Cardiac septum (tissue), 1 donor: Measurements from ENCODE around the gene STARD4. TPM values are rescaled to one million over a fixed set of nuclear protein-coding genes. Genes with fewer than 3 reads are reported as not detected.
A peak's percentile ranks its signal among the peaks of the same experiment; 100 is the strongest.

Experiments
- DNase-seq: peaks from one replicate; pipeline ENCODE4 v3.0.0-alpha.2; 2020; ENCODE audit warnings: low spot score
- intact Hi-C: fragments of 100-400 bp; cut with DNase I; formaldehyde crosslinking; loops from one replicate; pipeline ENCODE4 v1.14.0; 2022
- total RNA-seq: library from RNA; stranded (reverse); fragmentation: NEBNext Ultra II Directional; extraction: Animal tissue kit (Norgen Biotek cat#: 25700); gene quantifications from one replicate; pipeline ENCODE4 v1.2.1, GENCODE V29; 2021
- donor health status: DM: no; HTN: no; CAD: no.

Gene STARD4
- total RNA-seq, 1 donor from 2014 or later, result 11.7 TPM

GRCh38 chr5:111532886-111533582 is 20.7 kb upstream of the STARD4 start:
- DNase-seq, result no peak
- intact Hi-C loops, result loop anchor here (5.0 kb wide), 1 partner anchor 224 kb away; the partner anchor contains the start of gene NREP

DNA sequence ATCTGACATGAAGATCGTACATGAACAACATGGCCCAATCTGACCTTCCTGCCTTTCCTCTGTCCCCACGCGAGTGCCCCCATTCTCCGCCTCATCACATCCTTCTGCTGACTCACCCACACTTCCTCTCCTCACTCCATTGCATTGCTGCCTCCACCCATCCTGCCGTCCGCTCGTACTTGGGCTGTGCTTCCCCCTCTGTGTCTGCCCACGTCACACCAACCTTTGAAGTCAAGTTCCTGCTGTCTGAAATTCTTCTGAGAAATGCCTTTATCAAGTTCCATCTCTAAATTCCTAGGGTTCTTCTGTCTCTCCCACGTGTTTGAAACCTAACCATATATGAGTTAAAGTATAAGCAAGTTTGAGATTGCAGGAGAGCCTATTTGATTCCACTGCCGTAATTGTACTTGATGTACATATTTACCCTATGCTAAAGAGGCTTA is 18.0 kb upstream of the STARD4 start:
- intact Hi-C loops, result loop anchor here (1.0 to 5.0 kb wide), 3 partner anchors 20 to 617 kb away; partner anchors contain the start of gene NREP
- DNase-seq, result peak; percentile 88

DNA sequence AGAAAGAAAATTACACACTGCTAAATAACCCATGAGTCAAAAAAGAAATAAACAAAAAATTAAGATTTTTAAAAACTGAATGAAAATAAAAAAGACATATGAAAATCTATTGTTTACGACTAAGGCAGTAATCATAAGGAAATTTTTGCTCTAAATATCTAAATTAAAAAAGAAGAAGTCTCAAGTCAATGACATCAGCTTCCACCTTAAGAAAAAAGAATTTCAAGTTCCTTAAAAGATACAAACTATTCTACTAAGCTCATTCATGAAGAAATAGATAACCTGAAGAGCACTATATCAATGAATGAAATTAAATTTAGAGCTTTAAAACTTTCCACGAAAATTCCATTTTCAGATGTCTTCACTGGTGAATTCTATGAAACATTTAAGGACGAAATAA is 15.7 kb upstream of the STARD4 start:
- DNase-seq, result no peak
- intact Hi-C loops, result no loop called here

DNA sequence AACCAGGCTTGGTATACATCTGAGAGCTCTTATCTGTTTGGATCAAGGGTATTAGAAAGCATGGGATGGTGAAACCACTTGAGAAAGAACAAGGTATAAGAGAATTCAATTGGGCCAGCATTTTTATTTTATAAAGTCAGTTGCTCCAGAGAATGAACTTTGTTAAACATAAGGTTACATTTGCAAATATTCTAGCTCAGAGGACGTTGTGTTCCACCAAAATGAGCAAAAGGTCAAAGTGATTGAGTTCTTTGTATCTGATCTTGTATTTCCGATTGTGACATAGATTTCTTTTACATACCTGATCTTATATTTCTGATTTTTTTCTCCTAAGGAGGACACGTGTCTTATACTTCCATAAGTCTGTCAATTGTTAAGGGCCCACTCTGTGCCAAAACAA is 8.6 kb upstream of the STARD4 start:
- no peak for DNase-seq
- intact Hi-C loops, result no loop called here

GRCh38 chr5:111518777-111519176 is 6.4 kb upstream of the STARD4 start:
- intact Hi-C loops, result no loop called here
- DNase-seq, result no peak

- no peak for DNase-seq
- intact Hi-C loops, result no loop called here
Measured at GRCh38 chr5:111517853-111518501, 5.6 kb upstream of the STARD4 start.

DNA sequence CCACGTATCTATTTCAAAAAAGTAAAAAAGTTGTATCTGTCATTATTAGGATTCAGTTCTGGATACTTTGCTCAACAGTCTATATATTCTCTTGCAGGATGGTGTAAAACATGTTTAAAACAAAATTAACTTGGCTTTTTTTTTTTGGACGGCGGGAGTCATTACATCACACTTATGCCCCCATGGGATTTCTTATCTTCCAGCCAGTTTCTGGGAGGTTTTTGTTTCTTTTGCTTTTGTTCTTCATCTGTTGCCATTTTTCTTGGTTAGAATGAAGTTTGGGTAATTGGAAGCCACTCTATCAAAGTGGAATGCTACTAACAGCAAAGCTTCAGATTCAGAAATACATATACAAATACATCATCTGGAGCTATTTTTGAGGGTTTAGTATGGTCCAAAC is 1.8 kb upstream of the STARD4 start:
- DNase-seq, result no peak
- intact Hi-C loops, result loop anchor here (5.0 kb wide), 1 partner anchor 903 kb away; the partner anchor contains the start of gene EPB41L4A

DNA sequence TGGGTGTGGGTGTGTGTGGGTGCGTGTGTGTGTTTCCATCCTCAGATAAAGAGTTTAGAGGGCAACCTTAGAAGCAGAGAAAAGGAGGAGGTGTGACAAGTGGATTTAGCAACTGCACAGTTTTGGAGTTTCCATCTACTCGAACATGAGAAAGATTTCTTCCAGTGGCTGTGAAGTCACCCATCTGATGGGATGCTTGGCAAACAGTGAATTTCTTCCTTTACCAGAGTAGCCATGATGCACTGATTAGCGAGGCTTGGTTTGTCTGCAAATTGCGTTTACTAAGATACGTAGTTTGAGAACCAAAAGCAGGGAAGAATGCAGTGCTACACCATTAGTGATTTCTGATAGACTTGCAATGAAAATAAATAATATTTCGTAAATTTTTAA is 791 bp upstream of the STARD4 start:
- no peak for DNase-seq
- intact Hi-C loops, result loop anchor here (5.0 kb wide), 1 partner anchor 904 kb away; the partner anchor contains the start of gene EPB41L4A

DNA sequence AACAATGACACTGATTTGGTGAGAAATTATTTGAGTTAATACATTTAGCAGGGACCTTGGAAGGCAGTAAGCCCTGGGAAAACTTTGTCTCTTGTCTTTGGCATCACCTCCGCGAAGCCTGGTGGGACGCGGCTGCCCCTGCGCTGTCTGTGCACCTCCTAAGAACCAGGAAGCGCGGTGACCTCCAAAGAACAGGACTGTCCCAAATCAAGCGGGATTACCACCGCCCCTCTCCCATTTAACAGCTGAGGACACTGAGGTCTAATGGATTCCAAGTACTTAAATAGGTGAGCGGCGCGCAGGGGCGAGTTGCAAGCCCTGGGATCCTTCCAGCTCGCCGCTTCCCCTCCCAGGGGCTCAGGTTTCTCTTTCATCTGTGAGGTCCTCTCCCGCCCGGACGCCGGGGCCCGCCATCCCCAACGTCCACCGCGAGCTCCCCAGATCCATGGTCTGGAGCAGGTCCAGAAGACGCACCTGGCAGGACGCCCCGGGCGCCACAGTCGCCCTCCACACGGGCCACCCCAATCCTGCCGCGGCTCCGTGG is 432 bp downstream of the STARD4 start:
- no peak for DNase-seq
- intact Hi-C loops, result loop anchor here (5.0 kb wide), 1 partner anchor 905 kb away; the partner anchor contains the start of gene EPB41L4A

GRCh38 chr5:111511174-111511830 is 1.0 kb downstream of the STARD4 start:
- intact Hi-C loops, result loop anchor here (5.0 kb wide), 1 partner anchor 906 kb away; the partner anchor contains the start of gene EPB41L4A
- no peak for DNase-seq

DNA sequence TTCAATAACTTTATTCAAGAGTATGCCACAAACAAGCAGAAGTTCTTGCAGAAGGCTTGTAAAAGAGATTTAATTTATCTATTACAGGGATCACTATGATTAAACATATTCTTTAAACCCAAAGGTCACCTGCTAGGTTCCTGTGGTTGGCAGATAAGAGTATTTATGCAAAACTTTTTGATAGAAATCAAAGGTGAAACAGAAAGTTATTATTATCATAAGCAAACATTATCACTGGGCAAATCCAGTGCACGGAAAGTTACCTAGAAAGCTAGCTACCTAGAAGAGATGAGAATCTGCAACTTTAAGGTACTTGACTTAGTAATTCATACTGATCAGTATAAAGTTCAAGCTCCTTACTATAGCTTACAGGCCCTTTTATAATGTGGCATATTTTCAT is 3.2 kb downstream of the STARD4 start:
- intact Hi-C loops, result no loop called here
- DNase-seq, result no peak

DNA sequence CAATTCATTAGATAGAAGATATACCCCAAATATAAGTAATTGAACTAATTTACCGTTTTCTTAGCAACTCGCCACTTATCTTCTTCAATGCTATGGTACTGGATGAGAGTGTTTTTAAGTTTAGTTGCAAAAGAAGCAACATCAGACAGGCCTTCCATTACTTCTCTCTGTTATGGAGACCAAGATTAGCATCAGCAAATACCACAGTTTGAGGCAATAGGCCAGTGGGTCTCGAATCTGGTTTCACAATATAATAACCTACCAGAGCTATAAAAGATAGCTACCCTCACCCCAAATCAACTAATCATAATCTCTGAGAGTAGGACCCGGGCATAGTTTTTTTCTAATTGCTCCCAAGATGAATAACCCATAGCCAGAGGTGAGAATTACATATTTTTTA is 5.1 kb downstream of the STARD4 start:
- DNase-seq, result no peak
- intact Hi-C loops, result no loop called here

DNA sequence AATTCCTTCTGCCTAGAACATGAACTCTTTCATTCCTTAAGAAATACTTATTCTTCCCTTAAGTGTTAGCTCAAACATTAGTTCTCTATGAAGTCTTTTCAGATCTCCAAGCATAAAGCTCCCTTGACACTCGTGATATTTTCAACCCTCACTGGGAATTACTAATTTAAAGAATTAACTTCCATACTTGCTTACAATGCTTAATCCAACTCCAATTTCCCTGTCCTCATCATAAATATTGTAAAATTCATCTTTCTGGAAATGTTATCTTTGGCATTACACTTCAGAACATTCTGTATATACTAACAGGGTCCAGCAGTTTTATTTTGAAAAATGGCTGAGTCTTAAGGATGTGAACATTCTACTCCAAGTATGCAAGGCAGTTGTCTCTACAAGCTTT is 7.2 kb downstream of the STARD4 start:
- no peak for DNase-seq
- intact Hi-C loops, result no loop called here

- DNase-seq, result no peak
- intact Hi-C loops, result no loop called here
Measured at GRCh38 chr5:111502956-111503355, 9.4 kb downstream of the STARD4 start.

GRCh38 chr5:111498346-111498745 is 14.0 kb downstream of the STARD4 start:
- intact Hi-C loops, result no loop called here
- DNase-seq, result no peak

DNA sequence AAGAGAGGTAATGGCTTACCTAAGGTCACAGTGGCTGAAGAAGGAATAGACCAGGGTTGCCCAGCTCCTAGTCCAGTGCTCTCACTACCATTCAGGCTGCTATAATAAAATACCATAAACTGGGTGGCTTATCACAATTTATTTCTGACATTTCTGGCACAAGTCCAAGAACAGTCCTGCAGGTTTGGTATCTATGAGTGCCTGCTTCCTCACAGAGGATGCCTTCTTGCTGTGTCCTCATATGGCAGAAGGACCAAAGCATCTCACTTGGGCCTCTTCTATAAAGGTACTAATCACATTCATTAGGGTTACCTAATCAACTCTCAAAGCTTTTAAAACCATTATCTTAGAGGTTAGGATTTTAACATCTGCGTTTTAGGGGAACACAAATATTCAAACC is 17.2 kb downstream of the STARD4 start:
- intact Hi-C loops, result no loop called here
- no peak for DNase-seq

- DNase-seq, result no peak
- intact Hi-C loops, result no loop called here
Measured at GRCh38 chr5:111494355-111494999, 17.9 kb downstream of the STARD4 start.

- intact Hi-C loops, result no loop called here
- no peak for DNase-seq
Measured at GRCh38 chr5:111493031-111493430, 19.3 kb downstream of the STARD4 start.

- DNase-seq, result no peak
- intact Hi-C loops, result no loop called here
Measured at GRCh38 chr5:111488353-111488752, 24.0 kb downstream of the STARD4 start.

DNA sequence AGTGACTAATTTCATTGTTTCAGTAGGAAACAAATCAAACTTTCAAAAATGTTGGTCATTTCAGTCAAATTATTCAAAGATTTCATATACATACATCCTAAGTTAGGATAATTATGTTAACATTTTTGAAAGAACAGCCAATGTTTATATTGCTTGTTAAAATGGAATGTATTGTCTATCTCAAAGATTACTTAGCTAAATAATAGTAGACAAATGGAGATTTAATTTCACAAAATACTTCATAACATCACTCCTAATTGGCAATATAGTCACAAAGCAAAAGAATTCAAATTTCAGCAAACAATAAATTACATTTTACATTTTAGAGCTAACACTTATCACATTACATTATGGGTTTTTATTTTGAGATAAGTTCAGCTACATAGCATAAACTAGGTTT is 25.4 kb downstream of the STARD4 start:
- DNase-seq, result no peak
- intact Hi-C loops, result no loop called here
